IPS-NIHi7 (cell line): Measurements from ENCODE around the gene ENPP1.

Experiments
- DNase-seq: peaks from one replicate; pipeline ENCODE4 v3.0.0; 2012; ENCODE audit warnings: mixed read lengths; ENCODE audit errors: extremely low spot score

ENPP1 gene

GRCh38 chr6:131831392-131831791 is 23.6 kb downstream of the ENPP1 start:
- DNase-seq: no peak

- DNase-seq: no peak
These were observed 24.1 kb downstream of the ENPP1 start for GRCh38 chr6:131831886-131832285.

GRCh38 chr6:131832363-131832762 is 24.5 kb downstream of the ENPP1 start:
- no peak for DNase-seq

DNA sequence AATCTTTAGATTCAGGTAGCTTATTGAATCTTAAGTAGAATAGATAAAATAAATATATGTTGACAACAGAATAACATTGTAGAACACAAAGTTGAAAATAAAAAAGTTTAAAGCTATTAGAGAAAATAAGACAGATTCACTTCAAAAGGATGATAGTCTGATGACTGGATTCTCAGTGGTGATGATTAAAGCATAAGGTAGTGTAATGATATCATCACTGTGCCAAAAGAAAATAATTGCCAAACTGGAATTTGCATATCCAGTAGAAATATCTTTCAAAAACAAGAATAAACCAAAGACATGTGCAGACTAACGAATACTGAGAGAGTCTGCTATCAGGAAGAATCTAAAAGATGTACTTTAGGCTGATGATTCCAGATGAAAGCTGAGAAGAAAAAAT is 30.2 kb downstream of the ENPP1 start:
- DNase-seq: no peak

- DNase-seq: no peak
These were observed 31.6 kb downstream of the ENPP1 start for GRCh38 chr6:131839388-131839787.

GRCh38 chr6:131840441-131840840 is 32.6 kb downstream of the ENPP1 start:
- DNase-seq: no peak

DNA sequence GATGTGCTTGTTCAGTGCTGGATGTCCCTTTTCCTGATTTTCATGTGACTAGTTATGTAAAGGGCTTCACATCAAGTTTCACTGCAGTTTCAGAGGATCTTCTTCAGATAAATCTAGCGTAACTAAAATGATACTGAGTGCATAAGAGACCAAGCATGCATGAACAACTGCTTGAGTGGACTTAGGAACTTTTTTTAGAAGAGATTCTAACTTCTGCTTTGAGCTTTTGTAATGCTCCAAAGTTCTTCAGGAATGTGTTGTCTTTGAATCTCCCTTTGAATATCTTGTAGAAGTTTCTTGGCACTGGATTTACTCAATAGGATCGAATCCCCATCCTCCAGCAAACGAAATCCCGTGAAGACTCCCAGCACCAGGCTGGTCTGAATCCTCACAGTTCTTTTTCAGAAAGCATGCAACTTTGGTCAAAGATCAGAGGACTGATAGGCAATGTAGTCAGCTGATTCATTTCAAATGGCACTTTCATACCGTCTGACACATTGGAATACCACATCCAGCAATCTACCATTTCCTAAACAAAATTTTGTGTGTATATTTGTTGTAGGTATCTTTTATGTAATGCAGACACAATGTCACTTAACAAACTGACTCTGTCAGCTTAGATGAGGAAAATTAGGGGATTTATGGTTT is 33.2 kb downstream of the ENPP1 start:
- no peak for DNase-seq

GRCh38 chr6:131843768-131844167 is 35.9 kb downstream of the ENPP1 start:
- no peak for DNase-seq

- DNase-seq: no peak
These were observed 36.5 kb downstream of the ENPP1 start for GRCh38 chr6:131844243-131844841.

DNA sequence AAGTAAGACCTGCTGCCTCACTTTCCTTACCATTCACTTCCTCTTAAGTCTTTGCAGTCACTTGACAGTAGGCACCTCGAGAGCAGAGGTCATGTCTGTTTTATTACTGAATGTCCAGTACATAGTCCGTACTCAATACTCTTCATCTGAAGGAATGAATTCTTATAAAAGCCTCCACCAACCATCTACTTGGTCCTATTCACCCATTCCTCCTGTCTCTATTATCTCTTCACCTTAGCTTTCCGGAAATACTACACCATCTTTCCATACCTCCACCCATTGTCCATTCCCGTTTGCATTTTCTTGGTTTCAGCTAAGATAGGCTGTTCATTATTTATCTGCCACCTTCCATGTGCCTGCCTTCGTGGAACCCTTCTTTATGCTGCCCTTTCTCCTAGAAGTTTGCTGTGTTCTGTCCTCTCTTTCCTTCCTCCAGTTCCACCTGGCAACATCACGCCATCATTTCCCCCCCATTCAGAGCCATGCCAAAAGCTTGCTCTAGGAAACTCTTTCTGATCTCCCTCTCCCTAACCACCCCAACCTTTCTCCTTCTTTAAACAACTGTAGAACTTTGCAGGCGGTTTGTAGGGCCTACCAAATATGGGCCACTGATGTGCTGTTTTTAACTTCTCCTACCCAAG is 38.3 kb downstream of the ENPP1 start:
- no peak for DNase-seq

DNA sequence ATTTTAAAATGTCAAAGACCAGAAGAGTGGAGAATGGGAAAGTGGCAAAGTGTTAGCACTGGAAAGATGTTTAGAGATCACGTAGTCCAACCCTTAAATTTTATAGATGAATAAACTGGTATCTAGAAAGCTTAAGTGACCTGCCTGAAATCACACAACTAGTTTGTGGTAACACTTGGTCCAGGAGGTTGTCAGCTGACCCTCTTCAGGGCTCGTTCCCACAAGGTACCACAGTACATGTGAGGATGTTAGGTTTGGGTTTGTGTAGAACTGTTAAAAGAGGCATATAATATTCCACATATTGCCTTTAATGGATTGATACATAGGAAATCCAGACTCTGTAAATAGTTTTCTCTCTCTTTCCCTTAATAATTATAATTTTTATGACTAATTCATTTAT is 39.1 kb downstream of the ENPP1 start:
- no peak for DNase-seq

DNA sequence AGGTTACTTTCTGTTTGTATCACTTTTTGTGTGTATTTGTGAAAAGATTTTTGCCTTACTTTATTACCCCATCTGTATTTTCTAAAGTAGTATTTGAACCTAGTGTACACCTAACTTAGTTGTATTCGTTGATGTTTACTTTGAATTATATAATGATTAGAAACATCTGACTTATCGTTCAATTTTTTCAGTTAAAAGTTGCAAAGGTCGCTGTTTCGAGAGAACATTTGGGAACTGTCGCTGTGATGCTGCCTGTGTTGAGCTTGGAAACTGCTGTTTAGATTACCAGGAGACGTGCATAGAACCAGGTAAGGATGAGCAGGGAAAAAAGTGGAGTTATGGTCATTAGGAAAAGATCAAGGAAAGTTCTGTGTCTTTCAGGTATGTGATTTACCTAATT is 42.0 kb downstream of the ENPP1 start:
- DNase-seq: no peak

DNA sequence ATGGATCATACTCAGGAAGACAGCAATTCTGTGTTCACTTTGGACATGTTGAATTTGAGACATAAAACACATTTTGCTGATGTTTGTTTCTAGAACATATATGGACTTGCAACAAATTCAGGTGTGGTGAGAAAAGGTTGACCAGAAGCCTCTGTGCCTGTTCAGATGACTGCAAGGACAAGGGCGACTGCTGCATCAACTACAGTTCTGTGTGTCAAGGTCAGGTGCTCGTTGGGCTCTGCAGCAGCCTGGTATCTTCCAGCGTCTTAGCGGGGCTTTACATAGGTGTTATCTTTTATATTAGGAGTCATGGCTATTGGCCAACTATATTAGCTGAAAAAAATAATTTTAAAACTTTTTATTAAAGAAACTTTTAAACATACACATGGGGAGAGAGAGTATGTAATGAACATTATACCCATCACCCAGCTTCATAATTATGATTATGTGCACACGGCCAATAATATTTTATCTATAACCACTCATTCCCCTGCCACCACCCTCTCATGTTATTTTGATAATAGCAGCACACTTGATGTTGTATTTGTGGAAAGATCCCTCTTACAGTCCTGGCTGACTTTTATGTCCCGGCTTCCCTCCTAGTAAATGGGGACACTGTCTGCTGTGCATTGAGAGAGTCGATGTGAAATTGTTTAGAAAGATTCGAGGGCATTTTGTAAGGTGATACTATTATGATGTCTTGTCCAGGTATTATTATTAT is 43.4 kb downstream of the ENPP1 start:
- no peak for DNase-seq

DNA sequence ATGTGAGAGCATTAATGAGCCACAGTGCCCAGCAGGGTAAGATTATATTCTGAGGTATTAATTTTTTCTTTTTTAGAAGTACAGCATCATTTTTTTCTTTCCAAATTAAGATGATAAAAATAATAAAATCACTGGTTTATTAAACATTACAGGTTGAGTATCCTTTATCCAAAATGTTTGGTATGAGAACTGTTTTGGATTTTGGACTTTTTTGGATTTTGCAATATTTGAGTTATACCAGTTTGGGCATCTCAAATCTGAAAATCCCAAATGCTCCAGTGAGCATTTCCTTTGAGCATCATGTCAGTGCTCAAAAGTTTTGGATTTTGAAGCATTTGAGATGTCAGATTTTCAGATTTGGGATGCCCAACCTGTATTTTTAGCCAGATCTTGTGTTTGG is 44.4 kb downstream of the ENPP1 start:
- no peak for DNase-seq

DNA sequence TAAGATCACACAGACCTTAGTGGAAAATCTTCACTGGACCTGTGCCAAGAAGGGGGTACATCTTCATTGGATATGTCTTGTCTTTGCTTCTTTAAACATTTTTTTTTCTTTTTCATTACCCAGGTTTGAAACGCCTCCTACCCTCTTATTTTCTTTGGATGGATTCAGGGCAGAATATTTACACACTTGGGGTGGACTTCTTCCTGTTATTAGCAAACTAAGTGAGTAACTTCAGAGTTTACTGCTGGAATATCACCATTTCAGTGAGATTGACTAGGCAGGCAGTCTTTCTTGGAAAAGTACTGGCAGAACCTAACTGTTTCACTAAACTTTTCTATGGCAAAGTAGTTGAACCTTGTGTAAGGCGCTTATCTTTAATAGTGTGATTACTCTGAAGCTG is 47.0 kb downstream of the ENPP1 start:
- no peak for DNase-seq

GRCh38 chr6:131858765-131859415 is 51.1 kb downstream of the ENPP1 start:
- DNase-seq: no peak

DNA sequence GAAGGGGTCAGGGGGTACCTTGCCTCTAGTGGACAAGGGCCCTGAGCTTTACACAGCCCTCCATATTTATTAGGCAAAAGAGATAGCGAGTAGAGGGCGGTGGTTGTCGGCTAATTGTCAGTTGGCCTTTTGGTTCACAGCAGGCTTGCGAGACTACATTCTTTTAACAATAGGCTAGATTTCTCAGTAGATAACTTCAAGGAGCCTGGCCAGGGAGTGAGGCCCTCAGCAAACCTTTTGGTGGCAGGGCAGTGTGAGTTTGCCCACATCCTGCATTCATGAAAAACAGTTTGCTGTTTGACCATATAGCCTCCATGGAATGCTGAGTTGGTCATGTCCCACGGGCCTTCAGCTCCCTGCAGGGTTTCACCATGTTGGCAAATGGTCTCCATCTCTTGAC is 51.8 kb downstream of the ENPP1 start:
- DNase-seq: peak; percentile 36

DNA sequence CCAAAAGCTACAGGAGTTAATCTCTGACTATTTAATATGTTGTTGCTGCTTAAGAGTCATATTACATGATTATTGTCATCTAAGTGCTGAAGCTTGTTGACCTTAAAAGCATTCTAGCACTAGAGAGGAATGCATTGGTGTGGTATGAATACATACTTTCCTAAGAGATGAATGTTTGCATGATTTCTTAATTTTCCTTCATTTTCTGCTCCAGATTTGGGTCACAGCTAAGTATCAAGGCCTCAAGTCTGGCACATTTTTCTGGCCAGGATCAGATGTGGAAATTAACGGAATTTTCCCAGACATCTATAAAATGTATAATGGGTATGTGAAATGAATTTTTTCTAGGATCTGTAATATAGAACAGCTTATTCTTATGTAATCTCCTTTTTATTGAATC is 53.6 kb downstream of the ENPP1 start:
- DNase-seq: no peak

- no peak for DNase-seq
These were observed 54.7 kb downstream of the ENPP1 start for GRCh38 chr6:131862476-131862875.

GRCh38 chr6:131867744-131868143 is 59.9 kb downstream of the ENPP1 start:
- no peak for DNase-seq

- no peak for DNase-seq
These were observed 61.0 kb downstream of the ENPP1 start for GRCh38 chr6:131868836-131869235.

DNA sequence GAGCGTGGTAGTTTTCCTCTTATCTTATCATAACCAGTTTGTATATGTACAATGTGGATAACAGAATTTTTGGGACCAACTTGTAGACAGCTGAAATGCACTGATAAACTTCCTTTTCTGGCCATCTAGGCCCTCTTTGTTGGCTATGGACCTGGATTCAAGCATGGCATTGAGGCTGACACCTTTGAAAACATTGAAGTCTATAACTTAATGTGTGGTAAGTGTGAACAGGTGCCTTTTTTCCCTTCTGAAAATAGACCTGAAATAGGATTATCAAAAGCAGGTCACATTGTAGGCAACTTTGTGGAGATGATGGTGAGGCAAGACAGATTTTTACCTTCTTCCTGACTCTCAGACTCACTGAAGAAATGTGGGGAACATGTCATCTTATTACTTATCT is 67.8 kb downstream of the ENPP1 start:
- DNase-seq: no peak
